ENCODE measurements around the gene DDHD1. TPM values are rescaled to one million over a fixed set of nuclear protein-coding genes. Genes with fewer than 3 reads are reported as not detected.

Gene DDHD1
- polyA plus RNA-seq, 2 of the 4 experiments (the other 2 are of a cell fraction): 6.2 to 12.3 TPM

- DNase-seq (ENCODE audit: low read depth in 1 of 2, low spot score in 1 of 2) (no peak), ATAC-seq (no peak), FAIRE-seq (no peak)
- no peak overlapping the region for H3K4me3 ChIP-seq
- ChIA-PET POLR2A (interaction anchor here (0.6 kb wide), 1 partner anchor 176 kb away, joined by 3 read pairs; no protein-coding TSS in a partner anchor), CTCF (interaction anchor here (0.6 to 2.4 kb wide), 2 partner anchors 20 to 272 kb away, joined by 3 to 8 read pairs; no protein-coding TSS in a partner anchor)
- no peak for TF ChIP-seq ZFP36 (IDR thresholded peaks at IDR 0.05; ENCODE audit: borderline replicate concordance, partially characterized antibody)
- no peak for TF ChIP-seq TP53 (CRISPR knock-in tag; IDR thresholded peaks at IDR 0.05)
- TF ChIP-seq ESRRA (IDR thresholded peaks at IDR 0.05; ENCODE audit: borderline replicate concordance, low read length): no peak
- no peak for TF ChIP-seq RAD21 (conservative IDR thresholded peaks at IDR 0.05 in 1 of 2, IDR thresholded peaks at IDR 0.05 in 1 of 2)
- no peak for TF ChIP-seq NR3C1 (IDR thresholded peaks at IDR 0.05)
- no peak for TF ChIP-seq CHD4 (IDR thresholded peaks at IDR 0.05; ENCODE audit: borderline replicate concordance)
- no peak for TF ChIP-seq MAZ (IDR thresholded peaks at IDR 0.05; ENCODE audit: borderline replicate concordance, low read depth, low read length)
- no peak for TF ChIP-seq JUNB (IDR thresholded peaks at IDR 0.05)
- TF ChIP-seq JUN (IDR thresholded peaks at IDR 0.05): no peak
- no peak for TF ChIP-seq SREBF2 (IDR thresholded peaks at IDR 0.05)
- no peak for TF ChIP-seq FOSB (CRISPR knock-in tag; IDR thresholded peaks at IDR 0.05)
- TF ChIP-seq RNF2 (IDR thresholded peaks at IDR 0.05; ENCODE audit: borderline replicate concordance, low read depth): no peak
- no peak for TF ChIP-seq POLR2A (IDR thresholded peaks at IDR 0.05; ENCODE audit: low read length)
- no peak for TF ChIP-seq FOXS1 (CRISPR knock-in tag; IDR thresholded peaks at IDR 0.05)
- TF ChIP-seq CHD2 (IDR thresholded peaks at IDR 0.05; ENCODE audit: low read length, partially characterized antibody): no peak
- TF ChIP-seq KDM1A (IDR thresholded peaks at IDR 0.05; ENCODE audit: low read depth): no peak
- TF ChIP-seq ATOH8 (CRISPR knock-in tag; IDR thresholded peaks at IDR 0.05; ENCODE audit: low read depth): no peak
- TF ChIP-seq RFX5 (IDR thresholded peaks at IDR 0.05): no peak
- TF ChIP-seq KDM5A (IDR thresholded peaks at IDR 0.05): no peak
- TF ChIP-seq REST (IDR thresholded peaks at IDR 0.05): no peak
- no peak overlapping the region for H3K4me2 ChIP-seq
- 90% methylated on average over 6 of the region's 6 CpGs for WGBS (ENCODE audit: missing lambda C conversion rate)
- H3K9me3 ChIP-seq: no peaks in the 10 kb centered on the region
- H3K4me1 ChIP-seq: peaks cover 15% of the 10 kb centered on the region
- no peak overlapping the region for H3K27ac ChIP-seq
Measured at GRCh38 chr14:53035336-53036210, 117.5 kb downstream of the DDHD1 start.

GRCh38 chr14:53034688-53035230, 118.4 kb downstream of the DDHD1 start:
- CTCF ChIA-PET: interaction anchor here (1.4 to 2.4 kb wide), 2 partner anchors 21 kb away, joined by 4 to 8 read pairs; no protein-coding TSS in a partner anchor
- Histone ChIP-seq H3K4me2 (no peak overlapping the region), H3K27ac (no peak overlapping the region), H3K4me1 (peaks cover 15% of the 10 kb centered on the region), H3K4me3 (no peak overlapping the region), H3K9me3 (no peaks in the 10 kb centered on the region)
- FAIRE-seq (no peak), DNase-seq (ENCODE audit: low read depth in 1 of 2, low spot score in 1 of 2) (no peak), ATAC-seq (no peak)
- POLR2A ChIA-PET: no interaction called here
- WGBS (ENCODE audit: missing lambda C conversion rate): 99% methylated on average over 3 of the region's 3 CpGs
- no peak for TF ChIP-seq ELK1 (IDR thresholded peaks at IDR 0.05; ENCODE audit: low read depth, low read length)
- TF ChIP-seq FOSL2 (IDR thresholded peaks at IDR 0.05): no peak
- TF ChIP-seq FOSL2 (CRISPR knock-in tag; IDR thresholded peaks at IDR 0.05): no peak
- no peak for TF ChIP-seq USF2 (IDR thresholded peaks at IDR 0.05)
- no peak for TF ChIP-seq MAFK (IDR thresholded peaks at IDR 0.05; ENCODE audit: partially characterized antibody)
- no peak for TF ChIP-seq HOXB5 (CRISPR knock-in tag; IDR thresholded peaks at IDR 0.05)
- TF ChIP-seq ZC3H11A (IDR thresholded peaks at IDR 0.05): no peak
- TF ChIP-seq NPAS2 (CRISPR knock-in tag; IDR thresholded peaks at IDR 0.05; ENCODE audit: borderline replicate concordance): no peak
- no peak for TF ChIP-seq CBX2 (IDR thresholded peaks at IDR 0.05; ENCODE audit: borderline replicate concordance, low read depth)
- no peak for TF ChIP-seq GATA3 (IDR thresholded peaks at IDR 0.05; ENCODE audit: borderline replicate concordance)
- no peak for TF ChIP-seq PBX3 (IDR thresholded peaks at IDR 0.05)
- TF ChIP-seq FOSB (CRISPR knock-in tag; IDR thresholded peaks at IDR 0.05): no peak
- TF ChIP-seq KDM5A (IDR thresholded peaks at IDR 0.05): no peak
- TF ChIP-seq SREBF2 (IDR thresholded peaks at IDR 0.05): no peak

Data from A549 (cell line).